Heart right ventricle (tissue), 16 donors: ENCODE results near the gene TRIM66. TPM values are rescaled to one million over a fixed set of nuclear protein-coding genes. Genes with fewer than 3 reads are reported as not detected.

Source experiments
- ATAC-seq, 8 donors: fragments of 200-7000 bp; cut with Tn5 transposase; one replicate each; pipeline ENCODE4 v1.9.1; 2020; ENCODE audit warnings: mild to moderate bottlenecking in 8 of 8, moderate library complexity in 8 of 8, moderate number of reproducible peaks in 1 of 8
- DNase-seq, 2 donors: peaks; one replicate each; pipeline ENCODE4 v3.0.0-alpha.2; 2020
- H3K27ac ChIP-seq, 10 donors: fragments of 200-600 bp; sonication (generic) in 2 of 10; one replicate each; pipeline versions ENCODE4 v1.5.0 to v1.8.0; 2020 to 2022; ENCODE audit warnings: mild to moderate bottlenecking in 3 of 10
- H3K27me3 ChIP-seq, 7 donors: fragments of 200-600 bp; one replicate each; pipeline ENCODE4 v1.8.0; 2021 to 2022; ENCODE audit warnings: mild to moderate bottlenecking in 2 of 7
- H3K36me3 ChIP-seq, 9 donors: fragments of 200-600 bp; sonication (generic) in 1 of 9; one replicate each; pipeline versions ENCODE4 v1.5.0 to v1.8.0; 2020 to 2022; ENCODE audit warnings: mild to moderate bottlenecking in 2 of 9
- H3K4me1 ChIP-seq, 9 donors: fragments of 200-600 bp; sonication (generic) in 1 of 9; one replicate each; pipeline versions ENCODE4 v1.5.0 to v1.8.0; 2020 to 2022; ENCODE audit warnings: mild to moderate bottlenecking in 4 of 9
- H3K4me3 ChIP-seq, 10 donors: fragments of 200-600 bp; sonication (generic) in 2 of 10; one replicate each; pipeline versions ENCODE4 v1.5.0 to v1.8.0; 2020 to 2022; ENCODE audit warnings: mild to moderate bottlenecking in 7 of 10, moderate library complexity in 2 of 10
- H3K9me3 ChIP-seq, 11 donors: fragments of 200-600 bp in 10 of 11; sonication (generic) in 2 of 11; one replicate each; pipeline versions ENCODE4 v1.5.0 to v1.8.0; 2013 to 2022; ENCODE audit warnings: mild to moderate bottlenecking in 2 of 11, control low read depth in 1 of 11, moderate library complexity in 1 of 11
- CTCF ChIP-seq, 9 donors: fragments of 200-600 bp; sonication (generic) in 2 of 9; IDR thresholded peaks; one replicate each; pipeline versions ENCODE4 v1.5.0 to v1.8.0; 2021 to 2022; ENCODE audit warnings: antibody characterized with exemption in 9 of 9, mild to moderate bottlenecking in 5 of 9, moderate library complexity in 1 of 9
- WGBS, 2 donors: extraction: QIAGEN DNeasy Blood & Tissue Kit; methylation state at CpG; one replicate each; pipeline ENCODE4 v1.1.7; 2013; ENCODE audit warnings: inconsistent platforms in 1 of 2; 5-methylcytosine and 5-hydroxymethylcytosine counted together
- intact Hi-C, 10 donors: fragments of 100-400 bp; cut with DNase I; formaldehyde crosslinking; loops; one replicate each; pipeline versions ENCODE4 v1.11.1 to v1.14.2; 2022
- polyA plus RNA-seq, 2 donors: library from polyadenylated mRNA; stranded (reverse); fragments of 200-250 nt; gene quantifications; one replicate each; pipeline ENCODE4 v1.2.3, GENCODE V29; 2013
- total RNA-seq, 10 donors: library from RNA; stranded (reverse); fragmentation: NEBNext Ultra II Directional in 3 of 10; extraction: Animal tissue kit (Norgen Biotek cat#: 25700) in 3 of 10; gene quantifications; one replicate each; pipeline versions ENCODE4 v1.2.1 to v1.2.4, GENCODE V29; 2021 to 2023
- donor health status: Arrhythmogenic right ventricular cardiomyopathy.
- donor health status: ischemic (EF 13 %, LVEDD 7.1; RV severe dilation, severe dysfunction).
- donor health status: healthy with polysubstance abuse.
- donor health status: DM: no; HTN: yes; CAD: no.
- donor health status: DM: no; HTN: no; CAD: no.
- donor health status: ischemic (EF 25% LVEDD 6.9; RV normal size, moderate dysfunction).
- donor health status: ischemic (EF 25% LVEDD 5.7; RV mildly dilated, moderate dysfunction).
- donor health status: healthy.
- donor health status: DM: yes; HTN: yes; CAD: no.
- donor health status: Ischemic cardiomyopathy.
- donor health status: ischemic (EF 35%, LVEDD 5.7; RV mildly dilated, moderate dysfunction).
- donor health status: nonischemic (EF 11% LVEDD 7.7; RV severe dilation, severe dysfunction).
- donor health status: DM: yes; HTN: yes; CAD: no.
- donor health status: PGD.
- donor health status: ischemic (EF 29% LVEDD 5.4; RV normal size, mild dysfunction).
- donor health status: nonischemic (EF 23%, LVEDD 6.1; RV moderate dilation, normal function).

Gene TRIM66
- total and polyA plus RNA-seq, 12 donors: 0.33 to 7.4 (median 2.8) TPM

GRCh38 chr11:8720868-8721608 lies 38.6 kb upstream of the TRIM66 start:
- H3K9me3 ChIP-seq: no peaks in the 10 kb centered on the region
- ATAC-seq (no peak), DNase-seq (no peak)
- peak overlapping the region in 9 of 10 donors; percentile 13 to 90 (median 84) for H3K27ac ChIP-seq
- H3K27me3 ChIP-seq: no peaks in the 10 kb centered on the region
- 45 to 49% methylated on average over 4 of the region's 5 CpGs for WGBS, 2 donors
- TF ChIP-seq CTCF (IDR thresholded peaks at IDR 0.05): no peak
- peaks cover 35 to 81% (median 69%) of the 10 kb centered on the region in 9 donors for H3K4me1 ChIP-seq
- no peak overlapping the region for H3K4me3 ChIP-seq
- H3K36me3 ChIP-seq: peaks cover 0 to 45% (median 8%) of the 10 kb centered on the region in 9 donors
- intact Hi-C loops: loop anchor here in 1 of 10 donors (5.0 kb wide), 1 partner anchor 46 kb away; no protein-coding TSS in a partner anchor

GRCh38 chr11:8720352-8720751 lies 37.9 kb upstream of the TRIM66 start:
- no peak for ATAC-seq
- Histone ChIP-seq H3K27me3 (no peaks in the 10 kb centered on the region), H3K36me3 (peaks cover 0 to 45% (median 8%) of the 10 kb centered on the region in 9 donors), H3K4me3 (no peak overlapping the region), H3K9me3 (no peaks in the 10 kb centered on the region), H3K4me1 (peaks cover 38 to 88% (median 76%) of the 10 kb centered on the region in 9 donors), H3K27ac (peak overlapping the region in 9 of 10 donors; percentile 64 to 90 (median 84))
- intact Hi-C loops: loop anchor here in 1 of 10 donors (5.0 kb wide), 1 partner anchor 47 kb away; no protein-coding TSS in a partner anchor
- 38 to 66% methylated on average over 3 of the region's 3 CpGs for WGBS, 2 donors
- no peak for DNase-seq
- TF ChIP-seq CTCF (IDR thresholded peaks at IDR 0.05): no peak

GRCh38 chr11:8719721-8720120 lies 37.3 kb upstream of the TRIM66 start:
- DNase-seq: no peak
- Histone ChIP-seq H3K27me3 (no peaks in the 10 kb centered on the region), H3K4me1 (peaks cover 39 to 93% (median 82%) of the 10 kb centered on the region in 9 donors), H3K36me3 (peaks cover 0 to 44% (median 6%) of the 10 kb centered on the region in 9 donors), H3K4me3 (no peak overlapping the region), H3K27ac (peak overlapping the region in 9 of 10 donors; percentile 64 to 90 (median 84)), H3K9me3 (no peaks in the 10 kb centered on the region)
- TF ChIP-seq CTCF (IDR thresholded peaks at IDR 0.05): no peak
- intact Hi-C loops: loop anchor here in 5 of 10 donors (5.0 kb wide), 5 partner anchors 43 to 93 kb away; a partner anchor contains a TSS
- ATAC-seq: peak in 2 of 8 donors; percentile 2 to 6
- WGBS, 2 donors: 43 to 44% methylated on average over 3 of the region's 3 CpGs

- DNase-seq: peak; percentile 42 to 53
- no peak for TF ChIP-seq CTCF (IDR thresholded peaks at IDR 0.05)
- Histone ChIP-seq H3K9me3 (no peaks in the 10 kb centered on the region), H3K4me3 (no peak overlapping the region), H3K36me3 (peaks cover 0 to 43% (median 5%) of the 10 kb centered on the region in 9 donors), H3K27me3 (no peaks in the 10 kb centered on the region), H3K4me1 (peaks cover 40 to 95% (median 87%) of the 10 kb centered on the region in 9 donors), H3K27ac (peak overlapping the region; percentile 44 to 90 (median 82))
- 23 to 27% methylated on average over 4 of the region's 4 CpGs for WGBS, 2 donors
- intact Hi-C loops: loop anchor here in 4 of 10 donors (5.0 kb wide), 5 partner anchors 43 to 93 kb away; a partner anchor contains a TSS
- peak; percentile 63 to 80 (median 74) for ATAC-seq
Measured at GRCh38 chr11:8719211-8719649, 36.8 kb upstream of the TRIM66 start.
